Karpas-422 (cell line): ENCODE results near the gene EPHA3. TPM values are rescaled to one million over a fixed set of nuclear protein-coding genes. Genes with fewer than 3 reads are reported as not detected.

ENCODE experiments used
- DNase-seq: peaks from one replicate; pipeline ENCODE4 v3.0.0-alpha.2; 2015
- H2AFZ ChIP-seq: fragments of 200-600 bp; sonication (generic); 2 replicates; pipeline ENCODE4 v1.6.1; 2014; ENCODE audit warnings: antibody characterized with exemption, low read length, mixed read lengths
- H3K27ac ChIP-seq: fragments of 200-600 bp; sonication (generic); 2 replicates; pipeline ENCODE4 v1.5.1; 2014; ENCODE audit warnings: mild to moderate bottlenecking, low read length, moderate library complexity
- H3K27me3 ChIP-seq: fragments of 200-600 bp; sonication (generic); 2 replicates; pipeline ENCODE4 v1.6.1; 2014; ENCODE audit warnings: low read length, mixed read lengths
- H3K36me3 ChIP-seq: fragments of 200-600 bp; sonication (generic); 2 replicates; pipeline ENCODE4 v1.6.1; 2014; ENCODE audit warnings: low read length, mixed read lengths; ENCODE audit not compliant: insufficient read depth
- H3K4me1 ChIP-seq: fragments of 200-600 bp; sonication (generic); 2 replicates; pipeline ENCODE4 v1.6.1; 2014; ENCODE audit warnings: mild to moderate bottlenecking, low read length, mixed read lengths
- H3K4me2 ChIP-seq: fragments of 200-600 bp; sonication (generic); 2 replicates; pipeline ENCODE4 v1.6.1; 2014; ENCODE audit warnings: low read length, low read depth, mild to moderate bottlenecking; ENCODE audit not compliant: poor library complexity, severe bottlenecking
- H3K4me3 ChIP-seq: fragments of 200-600 bp; sonication (generic); 2 replicates; pipeline ENCODE4 v1.5.1; 2014; ENCODE audit warnings: mild to moderate bottlenecking, antibody characterized with exemption, low read length, mixed read lengths
- H3K79me2 ChIP-seq: fragments of 200-600 bp; sonication (generic); 2 replicates; pipeline ENCODE4 v1.6.1; 2014; ENCODE audit warnings: mild to moderate bottlenecking, low read length, mixed read lengths
- H3K9ac ChIP-seq: fragments of 200-600 bp; sonication (generic); 2 replicates; pipeline ENCODE4 v1.6.0; 2014; ENCODE audit warnings: low read length
- H3K9me2 ChIP-seq: fragments of 200-600 bp; sonication (generic), shearing (Covaris generic); replicated peaks from 2 replicates; pipeline ENCODE4 v1.6.0; 2014; ENCODE audit warnings: mild to moderate bottlenecking, low read length, moderate library complexity; ENCODE audit not compliant: insufficient read depth
- H3K9me3 ChIP-seq: fragments of 300-700, 200-600 bp; sonication (generic); 2 replicates; pipeline ENCODE4 v1.6.1; 2014; ENCODE audit warnings: low read length, mixed read lengths
- H4K20me1 ChIP-seq: fragments of 200-600 bp; sonication (generic); 2 replicates; pipeline ENCODE4 v1.6.1; 2014; ENCODE audit warnings: mild to moderate bottlenecking, antibody characterized with exemption, low read length, low read depth; ENCODE audit not compliant: insufficient read depth
- total RNA-seq: library from RNA; depleted of rRNA; stranded (reverse); fragments of >200 nt; shearing (Covaris generic); gene quantifications from 2 replicates; pipeline ENCODE4 v1.2.3, GENCODE V29; 2014; ENCODE audit warnings: low replicate concordance

Gene EPHA3
- total RNA-seq, 1 experiment from 2014 or later: not detected

GRCh38 chr3:89221924-89222323 is 114.5 kb downstream of the EPHA3 start:
- Histone ChIP-seq H2AFZ (no peak overlapping the region), H3K27me3 (no peaks in the 10 kb centered on the region), H3K4me1 (no peaks in the 10 kb centered on the region), H3K27ac (no peak overlapping the region), H3K9me3 (peaks cover 15% of the 10 kb centered on the region; the same call in 1 of the 2 replicates), H3K4me3 (no peak overlapping the region), H3K36me3 (no peaks in the 10 kb centered on the region), H4K20me1 (no peaks in the 10 kb centered on the region), H3K9ac (no peak overlapping the region), H3K9me2 (no peaks in the 10 kb centered on the region), H3K4me2 (no peak overlapping the region), H3K79me2 (no peaks in the 10 kb centered on the region)
- no peak for DNase-seq

GRCh38 chr3:89223188-89223587 is 115.8 kb downstream of the EPHA3 start:
- no peaks in the 10 kb centered on the region for H3K9me2 ChIP-seq
- H2AFZ ChIP-seq: no peak overlapping the region
- DNase-seq: no peak
- no peak overlapping the region for H3K4me3 ChIP-seq
- H3K4me2 ChIP-seq: no peak overlapping the region
- no peaks in the 10 kb centered on the region for H3K36me3 ChIP-seq
- H3K27ac ChIP-seq: no peak overlapping the region
- H3K9me3 ChIP-seq: peaks cover 20% of the 10 kb centered on the region; the same call in 1 of the 2 replicates
- H3K4me1 ChIP-seq: no peaks in the 10 kb centered on the region
- no peaks in the 10 kb centered on the region for H3K79me2 ChIP-seq
- no peaks in the 10 kb centered on the region for H3K27me3 ChIP-seq
- H4K20me1 ChIP-seq: no peaks in the 10 kb centered on the region
- H3K9ac ChIP-seq: no peak overlapping the region

- no peaks in the 10 kb centered on the region for H3K36me3 ChIP-seq
- no peaks in the 10 kb centered on the region for H3K4me1 ChIP-seq
- H4K20me1 ChIP-seq: no peaks in the 10 kb centered on the region
- peaks cover 16% of the 10 kb centered on the region; the same call in 1 of the 2 replicates for H3K9me3 ChIP-seq
- H2AFZ ChIP-seq: no peak overlapping the region
- no peak overlapping the region for H3K27ac ChIP-seq
- no peaks in the 10 kb centered on the region for H3K27me3 ChIP-seq
- no peak for DNase-seq
- no peak overlapping the region for H3K4me2 ChIP-seq
- H3K79me2 ChIP-seq: no peaks in the 10 kb centered on the region
- no peaks in the 10 kb centered on the region for H3K9me2 ChIP-seq
- no peak overlapping the region for H3K4me3 ChIP-seq
- no peak overlapping the region for H3K9ac ChIP-seq
Observed at GRCh38 chr3:89227218-89227617, 119.8 kb downstream of the EPHA3 start.

GRCh38 chr3:89227634-89228033 is 120.2 kb downstream of the EPHA3 start:
- Histone ChIP-seq H3K79me2 (no peaks in the 10 kb centered on the region), H3K9ac (no peak overlapping the region), H3K36me3 (no peaks in the 10 kb centered on the region), H3K4me1 (no peaks in the 10 kb centered on the region), H3K27me3 (no peaks in the 10 kb centered on the region), H2AFZ (no peak overlapping the region), H3K27ac (no peak overlapping the region), H3K9me2 (no peaks in the 10 kb centered on the region), H3K4me3 (no peak overlapping the region), H4K20me1 (no peaks in the 10 kb centered on the region), H3K4me2 (no peak overlapping the region), H3K9me3 (peaks cover 16% of the 10 kb centered on the region; the same call in 1 of the 2 replicates)
- DNase-seq: no peak

GRCh38 chr3:89232155-89232554 is 124.7 kb downstream of the EPHA3 start:
- Histone ChIP-seq H3K4me1 (no peaks in the 10 kb centered on the region), H3K4me3 (no peak overlapping the region), H2AFZ (no peak overlapping the region), H3K9ac (no peak overlapping the region), H3K4me2 (no peak overlapping the region), H3K27me3 (no peaks in the 10 kb centered on the region), H3K79me2 (no peaks in the 10 kb centered on the region), H3K36me3 (no peaks in the 10 kb centered on the region), H4K20me1 (no peaks in the 10 kb centered on the region), H3K27ac (no peak overlapping the region), H3K9me3 (peaks cover 5% of the 10 kb centered on the region; the same call in 1 of the 2 replicates), H3K9me2 (no peaks in the 10 kb centered on the region)
- no peak for DNase-seq

- no peak overlapping the region for H2AFZ ChIP-seq
- H3K4me3 ChIP-seq: no peak overlapping the region
- H3K79me2 ChIP-seq: no peaks in the 10 kb centered on the region
- H3K36me3 ChIP-seq: no peaks in the 10 kb centered on the region
- H4K20me1 ChIP-seq: no peaks in the 10 kb centered on the region
- H3K4me2 ChIP-seq: no peak overlapping the region
- H3K27ac ChIP-seq: no peak overlapping the region
- no peaks in the 10 kb centered on the region; the same call in 1 of the 2 replicates for H3K9me3 ChIP-seq
- H3K27me3 ChIP-seq: no peaks in the 10 kb centered on the region
- no peaks in the 10 kb centered on the region for H3K9me2 ChIP-seq
- no peak overlapping the region for H3K9ac ChIP-seq
- no peak for DNase-seq
- H3K4me1 ChIP-seq: no peaks in the 10 kb centered on the region
Observed at GRCh38 chr3:89234620-89235019, 127.2 kb downstream of the EPHA3 start.

- no peak overlapping the region for H3K4me3 ChIP-seq
- H3K36me3 ChIP-seq: no peaks in the 10 kb centered on the region
- H3K79me2 ChIP-seq: no peaks in the 10 kb centered on the region
- no peak overlapping the region for H3K27ac ChIP-seq
- H2AFZ ChIP-seq: no peak overlapping the region
- no peak overlapping the region for H3K9ac ChIP-seq
- no peak for DNase-seq
- H3K9me3 ChIP-seq: no peaks in the 10 kb centered on the region
- H4K20me1 ChIP-seq: no peaks in the 10 kb centered on the region
- H3K27me3 ChIP-seq: no peaks in the 10 kb centered on the region
- H3K4me1 ChIP-seq: no peaks in the 10 kb centered on the region
- no peaks in the 10 kb centered on the region for H3K9me2 ChIP-seq
- no peak overlapping the region for H3K4me2 ChIP-seq
Observed at GRCh38 chr3:89238846-89239245, 131.4 kb downstream of the EPHA3 start.

GRCh38 chr3:89239774-89240173 is 132.4 kb downstream of the EPHA3 start:
- Histone ChIP-seq H3K9me2 (no peaks in the 10 kb centered on the region), H3K9me3 (no peaks in the 10 kb centered on the region; the same call in 1 of the 2 replicates), H3K4me3 (no peak overlapping the region), H3K4me2 (no peak overlapping the region), H3K27ac (no peak overlapping the region), H3K79me2 (no peaks in the 10 kb centered on the region), H2AFZ (no peak overlapping the region), H4K20me1 (no peaks in the 10 kb centered on the region), H3K27me3 (no peaks in the 10 kb centered on the region), H3K4me1 (no peaks in the 10 kb centered on the region), H3K36me3 (no peaks in the 10 kb centered on the region), H3K9ac (no peak overlapping the region)
- no peak for DNase-seq

GRCh38 chr3:89245612-89246011 is 138.2 kb downstream of the EPHA3 start:
- Histone ChIP-seq H3K27me3 (no peaks in the 10 kb centered on the region), H3K27ac (no peak overlapping the region), H4K20me1 (no peaks in the 10 kb centered on the region), H3K4me3 (no peak overlapping the region), H3K9me2 (no peaks in the 10 kb centered on the region), H2AFZ (no peak overlapping the region), H3K9ac (no peak overlapping the region), H3K79me2 (no peaks in the 10 kb centered on the region), H3K4me1 (no peaks in the 10 kb centered on the region), H3K9me3 (peaks cover 15% of the 10 kb centered on the region), H3K36me3 (no peaks in the 10 kb centered on the region), H3K4me2 (no peak overlapping the region)
- no peak for DNase-seq
